ENCODE data around the gene CTSZ.

- TF ChIP-seq NFE2L1 (CRISPR knock-in tag; IDR thresholded peaks at IDR 0.05) (no peak), ATF2 (CRISPR knock-in tag; IDR thresholded peaks at IDR 0.05; ENCODE audit: borderline replicate concordance, low read depth) (no peak), CTCF (IDR thresholded peaks at IDR 0.05) (no peak), FOXK1 (CRISPR knock-in tag; IDR thresholded peaks at IDR 0.05) (no peak), ESRRA (CRISPR knock-in tag; IDR thresholded peaks at IDR 0.05; ENCODE audit: borderline replicate concordance) (no peak), TEAD4 (CRISPR knock-in tag; IDR thresholded peaks at IDR 0.05) (no peak), JUN (CRISPR knock-in tag; IDR thresholded peaks at IDR 0.05) (no peak)
Observed at GRCh38 chr20:59033093-59033492, 26.0 kb upstream of the CTSZ start.
